Measurements from ENCODE around the gene PSRC1. TPM values are rescaled to one million over a fixed set of nuclear protein-coding genes. Genes with fewer than 3 reads are reported as not detected.
A peak's percentile ranks its signal among the peaks of the same experiment; 100 is the strongest.

Gene PSRC1
- total RNA-seq, 2 donors from 2014 or later = 6.5 to 36.0 TPM

DNA sequence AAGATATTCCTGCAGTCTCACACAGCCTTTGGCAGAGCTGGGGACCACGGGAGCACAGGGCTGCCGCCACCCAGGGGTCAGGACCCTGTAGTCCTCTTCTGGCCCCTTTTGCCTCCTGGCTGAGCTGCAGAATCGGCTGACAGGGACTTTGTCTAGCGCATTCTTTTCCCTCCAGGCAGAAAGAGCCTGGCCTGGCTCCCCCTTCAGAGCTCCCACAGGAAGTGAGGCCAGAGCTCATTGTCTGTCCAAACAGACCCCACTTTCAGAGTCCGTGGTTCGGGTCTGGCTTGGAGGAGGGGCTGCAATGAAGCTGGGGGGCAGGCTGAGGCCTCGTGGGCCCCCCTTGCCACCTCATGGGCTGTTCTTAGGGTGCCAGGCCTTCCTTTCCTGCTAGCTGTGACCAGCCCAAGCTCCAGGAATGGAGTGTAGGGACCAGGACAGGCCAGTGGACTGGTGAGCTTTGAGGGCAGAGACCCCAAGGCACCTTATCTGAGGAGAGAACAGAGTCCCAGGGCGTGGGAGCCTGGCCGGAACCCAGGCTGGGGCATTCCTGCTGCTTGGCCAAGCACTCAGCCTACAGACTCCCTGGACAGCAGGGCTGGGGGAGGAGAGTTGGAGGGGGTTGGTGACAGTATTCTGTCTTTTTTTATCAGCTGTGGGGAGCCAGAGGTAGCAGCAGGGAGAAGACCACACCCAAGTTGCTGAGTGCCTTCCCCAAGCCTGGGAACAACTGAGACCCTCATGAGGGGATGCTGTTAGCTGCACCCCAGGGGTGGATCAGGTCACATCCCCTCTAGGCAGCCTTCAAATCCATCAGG is 28.9 kb downstream of the PSRC1 start:
- peak overlapping the region in 1 of 2 donors; percentile 12 for H3K9ac ChIP-seq (ENCODE audit: low read depth in 2 of 2, low read length in 2 of 2)
- TF ChIP-seq, protein P1, sequence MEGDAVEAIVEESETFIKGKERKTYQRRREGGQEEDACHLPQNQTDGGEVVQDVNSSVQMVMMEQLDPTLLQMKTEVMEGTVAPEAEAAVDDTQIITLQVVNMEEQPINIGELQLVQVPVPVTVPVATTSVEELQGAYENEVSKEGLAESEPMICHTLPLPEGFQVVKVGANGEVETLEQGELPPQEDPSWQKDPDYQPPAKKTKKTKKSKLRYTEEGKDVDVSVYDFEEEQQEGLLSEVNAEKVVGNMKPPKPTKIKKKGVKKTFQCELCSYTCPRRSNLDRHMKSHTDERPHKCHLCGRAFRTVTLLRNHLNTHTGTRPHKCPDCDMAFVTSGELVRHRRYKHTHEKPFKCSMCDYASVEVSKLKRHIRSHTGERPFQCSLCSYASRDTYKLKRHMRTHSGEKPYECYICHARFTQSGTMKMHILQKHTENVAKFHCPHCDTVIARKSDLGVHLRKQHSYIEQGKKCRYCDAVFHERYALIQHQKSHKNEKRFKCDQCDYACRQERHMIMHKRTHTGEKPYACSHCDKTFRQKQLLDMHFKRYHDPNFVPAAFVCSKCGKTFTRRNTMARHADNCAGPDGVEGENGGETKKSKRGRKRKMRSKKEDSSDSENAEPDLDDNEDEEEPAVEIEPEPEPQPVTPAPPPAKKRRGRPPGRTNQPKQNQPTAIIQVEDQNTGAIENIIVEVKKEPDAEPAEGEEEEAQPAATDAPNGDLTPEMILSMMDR (IDR thresholded peaks at IDR 0.05) = no peak
- H3K4me3 ChIP-seq = no peak overlapping the region
- no peaks in the 10 kb centered on the region for H3K27me3 ChIP-seq
- DNase-seq = no peak
- H3K27ac ChIP-seq = peak overlapping the region; percentile 12
- H3K9me3 ChIP-seq = no peaks in the 10 kb centered on the region
- intact Hi-C loops (cut with DNase I) = no loop called here
- no peaks in the 10 kb centered on the region for H3K36me3 ChIP-seq
- H3K4me1 ChIP-seq = no peaks in the 10 kb centered on the region

DNA sequence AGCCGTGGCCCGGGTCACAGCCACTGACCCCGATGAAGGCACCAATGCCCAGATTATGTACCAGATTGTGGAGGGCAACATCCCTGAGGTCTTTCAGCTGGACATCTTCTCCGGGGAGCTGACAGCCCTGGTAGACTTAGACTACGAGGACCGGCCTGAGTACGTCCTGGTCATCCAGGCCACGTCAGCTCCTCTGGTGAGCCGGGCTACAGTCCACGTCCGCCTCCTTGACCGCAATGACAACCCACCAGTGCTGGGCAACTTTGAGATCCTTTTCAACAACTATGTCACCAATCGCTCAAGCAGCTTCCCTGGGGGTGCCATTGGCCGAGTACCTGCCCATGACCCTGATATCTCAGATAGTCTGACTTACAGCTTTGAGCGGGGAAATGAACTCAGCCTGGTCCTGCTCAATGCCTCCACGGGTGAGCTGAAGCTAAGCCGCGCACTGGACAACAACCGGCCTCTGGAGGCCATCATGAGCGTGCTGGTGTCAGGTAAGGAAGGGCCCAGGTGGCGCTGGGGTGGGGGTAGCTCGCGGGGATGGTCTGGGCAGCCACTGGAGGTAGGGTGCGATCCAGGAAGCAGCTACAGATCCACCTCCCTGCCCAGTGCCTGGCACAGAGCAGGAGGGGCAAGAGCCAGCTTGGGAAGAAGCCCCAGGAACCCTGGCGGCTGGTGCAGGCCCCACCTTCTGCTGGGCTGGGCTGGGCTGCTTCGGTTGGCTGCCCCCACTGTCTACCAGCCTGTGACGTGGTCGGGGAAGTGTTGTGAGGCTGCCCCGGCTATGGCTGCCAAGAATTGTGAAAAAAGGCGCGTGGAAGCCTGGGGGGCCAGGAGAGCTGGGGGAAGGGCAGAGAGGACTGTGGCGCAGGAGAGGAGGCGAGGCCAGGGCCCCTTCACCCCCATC is 29.8 kb downstream of the PSRC1 start:
- H3K27ac ChIP-seq = peak overlapping the region; percentile 12
- H3K36me3 ChIP-seq = no peaks in the 10 kb centered on the region
- no peaks in the 10 kb centered on the region for H3K27me3 ChIP-seq
- TF ChIP-seq, protein P1 (IDR thresholded peaks at IDR 0.05) = no peak
- DNase-seq = no peak
- H3K4me3 ChIP-seq = no peak overlapping the region
- intact Hi-C loops (cut with DNase I) = no loop called here
- H3K9me3 ChIP-seq = no peaks in the 10 kb centered on the region
- no peaks in the 10 kb centered on the region for H3K4me1 ChIP-seq
- H3K9ac ChIP-seq (ENCODE audit: low read depth in 2 of 2, low read length in 2 of 2) = peak overlapping the region in 1 of 2 donors; percentile 35

DNA sequence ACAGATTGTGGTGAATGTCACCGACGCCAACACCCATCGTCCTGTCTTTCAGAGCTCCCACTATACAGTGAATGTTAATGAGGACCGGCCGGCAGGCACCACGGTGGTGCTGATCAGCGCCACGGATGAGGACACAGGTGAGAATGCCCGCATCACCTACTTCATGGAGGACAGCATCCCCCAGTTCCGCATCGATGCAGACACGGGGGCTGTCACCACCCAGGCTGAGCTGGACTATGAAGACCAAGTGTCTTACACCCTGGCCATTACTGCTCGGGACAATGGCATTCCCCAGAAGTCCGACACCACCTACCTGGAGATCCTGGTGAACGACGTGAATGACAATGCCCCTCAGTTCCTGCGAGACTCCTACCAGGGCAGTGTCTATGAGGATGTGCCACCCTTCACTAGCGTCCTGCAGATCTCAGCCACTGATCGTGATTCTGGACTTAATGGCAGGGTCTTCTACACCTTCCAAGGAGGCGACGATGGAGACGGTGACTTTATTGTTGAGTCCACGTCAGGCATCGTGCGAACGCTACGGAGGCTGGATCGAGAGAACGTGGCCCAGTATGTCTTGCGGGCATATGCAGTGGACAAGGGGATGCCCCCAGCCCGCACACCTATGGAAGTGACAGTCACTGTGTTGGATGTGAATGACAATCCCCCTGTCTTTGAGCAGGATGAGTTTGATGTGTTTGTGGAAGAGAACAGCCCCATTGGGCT is 30.6 kb downstream of the PSRC1 start:
- no peak overlapping the region for H3K27ac ChIP-seq
- no peak for DNase-seq

DNA sequence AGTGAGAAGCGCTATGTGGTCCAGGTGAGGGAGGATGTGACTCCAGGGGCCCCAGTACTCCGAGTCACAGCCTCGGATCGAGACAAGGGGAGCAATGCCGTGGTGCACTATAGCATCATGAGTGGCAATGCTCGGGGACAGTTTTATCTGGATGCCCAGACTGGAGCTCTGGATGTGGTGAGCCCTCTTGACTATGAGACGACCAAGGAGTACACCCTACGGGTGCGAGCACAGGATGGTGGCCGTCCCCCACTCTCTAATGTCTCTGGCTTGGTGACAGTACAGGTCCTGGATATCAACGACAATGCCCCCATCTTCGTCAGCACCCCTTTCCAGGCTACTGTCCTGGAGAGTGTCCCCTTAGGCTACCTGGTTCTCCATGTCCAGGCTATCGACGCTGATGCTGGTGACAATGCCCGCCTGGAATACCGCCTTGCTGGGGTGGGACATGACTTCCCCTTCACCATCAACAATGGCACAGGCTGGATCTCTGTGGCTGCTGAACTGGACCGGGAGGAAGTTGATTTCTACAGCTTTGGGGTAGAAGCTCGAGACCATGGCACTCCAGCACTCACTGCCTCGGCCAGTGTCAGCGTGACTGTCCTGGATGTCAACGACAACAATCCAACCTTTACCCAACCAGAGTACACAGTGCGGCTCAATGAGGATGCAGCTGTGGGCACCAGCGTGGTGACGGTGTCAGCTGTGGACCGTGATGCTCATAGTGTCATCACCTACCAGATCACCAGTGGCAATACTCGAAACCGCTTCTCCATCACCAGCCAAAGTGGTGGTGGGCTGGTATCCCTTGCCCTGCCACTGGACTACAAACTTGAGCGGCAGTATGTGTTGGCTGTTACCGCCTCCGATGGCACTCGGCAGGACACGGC is 31.4 kb downstream of the PSRC1 start:
- H3K4me3 ChIP-seq = no peak overlapping the region
- H3K27me3 ChIP-seq = no peaks in the 10 kb centered on the region
- TF ChIP-seq, protein P1 (IDR thresholded peaks at IDR 0.05) = no peak
- no peak for DNase-seq
- no peaks in the 10 kb centered on the region for H3K36me3 ChIP-seq
- no peaks in the 10 kb centered on the region for H3K4me1 ChIP-seq
- H3K9me3 ChIP-seq = no peaks in the 10 kb centered on the region
- intact Hi-C loops (cut with DNase I) = no loop called here
- no peak overlapping the region for H3K27ac ChIP-seq
- H3K9ac ChIP-seq (ENCODE audit: low read depth in 2 of 2, low read length in 2 of 2) = no peak overlapping the region

More for the DNA sequence above, 30.6 kb downstream of the PSRC1 start:
- intact Hi-C loops (cut with DNase I) = no loop called here
- TF ChIP-seq, protein P1 (IDR thresholded peaks at IDR 0.05) = no peak
- Histone ChIP-seq H3K4me1 (no peaks in the 10 kb centered on the region), H3K36me3 (no peaks in the 10 kb centered on the region), H3K27me3 (no peaks in the 10 kb centered on the region), H3K9ac (ENCODE audit: low read depth in 2 of 2, low read length in 2 of 2) (no peak overlapping the region), H3K4me3 (no peak overlapping the region), H3K9me3 (no peaks in the 10 kb centered on the region)

All from colonic mucosa (tissue), 4 donors.